H1 (cell line): Measurements from ENCODE around the gene SLIT3. TPM values are rescaled to one million over a fixed set of nuclear protein-coding genes. Genes with fewer than 3 reads are reported as not detected.

Experiments
- BACH1 ChIP-seq: IDR thresholded peaks from 2 replicates; pipeline ENCODE4 v1.6.1; 2012; ENCODE audit warnings: low read length, improper control_type of control experiment
- CHD2 ChIP-seq: IDR thresholded peaks from 2 replicates; pipeline ENCODE4 v1.6.1; 2012; ENCODE audit warnings: low read length, improper control_type of control experiment
- SP1 ChIP-seq: IDR thresholded peaks from 2 replicates; pipeline ENCODE4 v1.6.1; 2011; ENCODE audit warnings: low read depth, low read length
- SUZ12 ChIP-seq: fragments of 200-600 bp; sonication (generic); IDR thresholded peaks from 2 replicates; pipeline ENCODE4 v1.6.1; 2012; ENCODE audit warnings: mild to moderate bottlenecking, inconsistent platforms, low read length, moderate library complexity, mixed read lengths
- USF2 ChIP-seq: IDR thresholded peaks from 2 replicates; pipeline ENCODE4 v1.6.1; 2011; ENCODE audit warnings: low read length, improper control_type of control experiment
- polyA plus RNA-seq, 7 experiments: library from polyadenylated mRNA; depleted of rRNA in 3 of 7; stranded (reverse) in 5 of 7; unstranded in 2 of 7; fragments of >200 nt in 5 of 7; fragments of 200-250 nt in 2 of 7; gene quantifications; 1 replicate in 5 of 7; 2 replicates in 1 of 7; 4 replicates in 1 of 7; pipeline versions ENCODE4 v1.2.1 to v1.2.3, GENCODE V29; 2011 to 2013; ENCODE audit warnings: missing spikeins in 2 of 7, mixed read lengths in 2 of 7
- total RNA-seq: library from RNA; stranded (reverse); fragmentation: NEBNext Ultra II Directional; extraction: Animal tissue kit (Norgen Biotek cat#: 25700); gene quantifications from 2 replicates; pipeline ENCODE4 v1.2.1, GENCODE V29; 2021
- TF ChIP-seq, protein P1 (sequence below): fragments of 300-600 bp; sonication (generic); IDR thresholded peaks from 2 replicates; pipeline ENCODE4 v1.7.1; 2012; ENCODE audit warnings: low read length, moderate library complexity, mild to moderate bottlenecking, inconsistent platforms; ENCODE audit not compliant: insufficient replicate concordance
- TF ChIP-seq, protein P2 (sequence below), 3 experiments: IDR thresholded peaks; 1 replicate in 2 of 3; 2 replicates in 1 of 3; pipeline versions ENCODE4 v1.5.1 to v1.6.1; 2011; ENCODE audit warnings: low read length in 3 of 3, mild to moderate bottlenecking in 3 of 3, inconsistent platforms in 2 of 3, low read depth in 1 of 3, moderate library complexity in 1 of 3; ENCODE audit not compliant: insufficient read depth in 1 of 3; ENCODE audit errors: control extremely low read depth in 1 of 3

The SLIT3 gene
- total and polyA plus RNA-seq, 2 of the 8 experiments (the other 6 are each of a cell fraction or from before 2014, with no cell fraction given) = 1.1 to 1.2 TPM

- TF ChIP-seq, protein P1, sequence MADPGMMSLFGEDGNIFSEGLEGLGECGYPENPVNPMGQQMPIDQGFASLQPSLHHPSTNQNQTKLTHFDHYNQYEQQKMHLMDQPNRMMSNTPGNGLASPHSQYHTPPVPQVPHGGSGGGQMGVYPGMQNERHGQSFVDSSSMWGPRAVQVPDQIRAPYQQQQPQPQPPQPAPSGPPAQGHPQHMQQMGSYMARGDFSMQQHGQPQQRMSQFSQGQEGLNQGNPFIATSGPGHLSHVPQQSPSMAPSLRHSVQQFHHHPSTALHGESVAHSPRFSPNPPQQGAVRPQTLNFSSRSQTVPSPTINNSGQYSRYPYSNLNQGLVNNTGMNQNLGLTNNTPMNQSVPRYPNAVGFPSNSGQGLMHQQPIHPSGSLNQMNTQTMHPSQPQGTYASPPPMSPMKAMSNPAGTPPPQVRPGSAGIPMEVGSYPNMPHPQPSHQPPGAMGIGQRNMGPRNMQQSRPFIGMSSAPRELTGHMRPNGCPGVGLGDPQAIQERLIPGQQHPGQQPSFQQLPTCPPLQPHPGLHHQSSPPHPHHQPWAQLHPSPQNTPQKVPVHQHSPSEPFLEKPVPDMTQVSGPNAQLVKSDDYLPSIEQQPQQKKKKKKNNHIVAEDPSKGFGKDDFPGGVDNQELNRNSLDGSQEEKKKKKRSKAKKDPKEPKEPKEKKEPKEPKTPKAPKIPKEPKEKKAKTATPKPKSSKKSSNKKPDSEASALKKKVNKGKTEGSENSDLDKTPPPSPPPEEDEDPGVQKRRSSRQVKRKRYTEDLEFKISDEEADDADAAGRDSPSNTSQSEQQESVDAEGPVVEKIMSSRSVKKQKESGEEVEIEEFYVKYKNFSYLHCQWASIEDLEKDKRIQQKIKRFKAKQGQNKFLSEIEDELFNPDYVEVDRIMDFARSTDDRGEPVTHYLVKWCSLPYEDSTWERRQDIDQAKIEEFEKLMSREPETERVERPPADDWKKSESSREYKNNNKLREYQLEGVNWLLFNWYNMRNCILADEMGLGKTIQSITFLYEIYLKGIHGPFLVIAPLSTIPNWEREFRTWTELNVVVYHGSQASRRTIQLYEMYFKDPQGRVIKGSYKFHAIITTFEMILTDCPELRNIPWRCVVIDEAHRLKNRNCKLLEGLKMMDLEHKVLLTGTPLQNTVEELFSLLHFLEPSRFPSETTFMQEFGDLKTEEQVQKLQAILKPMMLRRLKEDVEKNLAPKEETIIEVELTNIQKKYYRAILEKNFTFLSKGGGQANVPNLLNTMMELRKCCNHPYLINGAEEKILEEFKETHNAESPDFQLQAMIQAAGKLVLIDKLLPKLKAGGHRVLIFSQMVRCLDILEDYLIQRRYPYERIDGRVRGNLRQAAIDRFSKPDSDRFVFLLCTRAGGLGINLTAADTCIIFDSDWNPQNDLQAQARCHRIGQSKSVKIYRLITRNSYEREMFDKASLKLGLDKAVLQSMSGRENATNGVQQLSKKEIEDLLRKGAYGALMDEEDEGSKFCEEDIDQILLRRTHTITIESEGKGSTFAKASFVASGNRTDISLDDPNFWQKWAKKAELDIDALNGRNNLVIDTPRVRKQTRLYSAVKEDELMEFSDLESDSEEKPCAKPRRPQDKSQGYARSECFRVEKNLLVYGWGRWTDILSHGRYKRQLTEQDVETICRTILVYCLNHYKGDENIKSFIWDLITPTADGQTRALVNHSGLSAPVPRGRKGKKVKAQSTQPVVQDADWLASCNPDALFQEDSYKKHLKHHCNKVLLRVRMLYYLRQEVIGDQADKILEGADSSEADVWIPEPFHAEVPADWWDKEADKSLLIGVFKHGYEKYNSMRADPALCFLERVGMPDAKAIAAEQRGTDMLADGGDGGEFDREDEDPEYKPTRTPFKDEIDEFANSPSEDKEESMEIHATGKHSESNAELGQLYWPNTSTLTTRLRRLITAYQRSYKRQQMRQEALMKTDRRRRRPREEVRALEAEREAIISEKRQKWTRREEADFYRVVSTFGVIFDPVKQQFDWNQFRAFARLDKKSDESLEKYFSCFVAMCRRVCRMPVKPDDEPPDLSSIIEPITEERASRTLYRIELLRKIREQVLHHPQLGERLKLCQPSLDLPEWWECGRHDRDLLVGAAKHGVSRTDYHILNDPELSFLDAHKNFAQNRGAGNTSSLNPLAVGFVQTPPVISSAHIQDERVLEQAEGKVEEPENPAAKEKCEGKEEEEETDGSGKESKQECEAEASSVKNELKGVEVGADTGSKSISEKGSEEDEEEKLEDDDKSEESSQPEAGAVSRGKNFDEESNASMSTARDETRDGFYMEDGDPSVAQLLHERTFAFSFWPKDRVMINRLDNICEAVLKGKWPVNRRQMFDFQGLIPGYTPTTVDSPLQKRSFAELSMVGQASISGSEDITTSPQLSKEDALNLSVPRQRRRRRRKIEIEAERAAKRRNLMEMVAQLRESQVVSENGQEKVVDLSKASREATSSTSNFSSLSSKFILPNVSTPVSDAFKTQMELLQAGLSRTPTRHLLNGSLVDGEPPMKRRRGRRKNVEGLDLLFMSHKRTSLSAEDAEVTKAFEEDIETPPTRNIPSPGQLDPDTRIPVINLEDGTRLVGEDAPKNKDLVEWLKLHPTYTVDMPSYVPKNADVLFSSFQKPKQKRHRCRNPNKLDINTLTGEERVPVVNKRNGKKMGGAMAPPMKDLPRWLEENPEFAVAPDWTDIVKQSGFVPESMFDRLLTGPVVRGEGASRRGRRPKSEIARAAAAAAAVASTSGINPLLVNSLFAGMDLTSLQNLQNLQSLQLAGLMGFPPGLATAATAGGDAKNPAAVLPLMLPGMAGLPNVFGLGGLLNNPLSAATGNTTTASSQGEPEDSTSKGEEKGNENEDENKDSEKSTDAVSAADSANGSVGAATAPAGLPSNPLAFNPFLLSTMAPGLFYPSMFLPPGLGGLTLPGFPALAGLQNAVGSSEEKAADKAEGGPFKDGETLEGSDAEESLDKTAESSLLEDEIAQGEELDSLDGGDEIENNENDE = no peak
- no peak for TF ChIP-seq USF2
- no peak for TF ChIP-seq SUZ12
- no peak for TF ChIP-seq SP1
- no peak for TF ChIP-seq BACH1
- TF ChIP-seq, protein P2, sequence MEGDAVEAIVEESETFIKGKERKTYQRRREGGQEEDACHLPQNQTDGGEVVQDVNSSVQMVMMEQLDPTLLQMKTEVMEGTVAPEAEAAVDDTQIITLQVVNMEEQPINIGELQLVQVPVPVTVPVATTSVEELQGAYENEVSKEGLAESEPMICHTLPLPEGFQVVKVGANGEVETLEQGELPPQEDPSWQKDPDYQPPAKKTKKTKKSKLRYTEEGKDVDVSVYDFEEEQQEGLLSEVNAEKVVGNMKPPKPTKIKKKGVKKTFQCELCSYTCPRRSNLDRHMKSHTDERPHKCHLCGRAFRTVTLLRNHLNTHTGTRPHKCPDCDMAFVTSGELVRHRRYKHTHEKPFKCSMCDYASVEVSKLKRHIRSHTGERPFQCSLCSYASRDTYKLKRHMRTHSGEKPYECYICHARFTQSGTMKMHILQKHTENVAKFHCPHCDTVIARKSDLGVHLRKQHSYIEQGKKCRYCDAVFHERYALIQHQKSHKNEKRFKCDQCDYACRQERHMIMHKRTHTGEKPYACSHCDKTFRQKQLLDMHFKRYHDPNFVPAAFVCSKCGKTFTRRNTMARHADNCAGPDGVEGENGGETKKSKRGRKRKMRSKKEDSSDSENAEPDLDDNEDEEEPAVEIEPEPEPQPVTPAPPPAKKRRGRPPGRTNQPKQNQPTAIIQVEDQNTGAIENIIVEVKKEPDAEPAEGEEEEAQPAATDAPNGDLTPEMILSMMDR (IDR thresholded peaks at IDR 0.05; ENCODE audit: control extremely low read depth in 1 of 3, insufficient read depth in 1 of 3, low read depth in 1 of 3, low read length in 3 of 3) = no peak
- no peak for TF ChIP-seq CHD2
Measured at GRCh38 chr5:169251333-169252084, 49.4 kb downstream of the SLIT3 start (continued).
